Hepatocyte (in vitro differentiated cells): ENCODE data around the gene CBARP. TPM values are rescaled to one million over a fixed set of nuclear protein-coding genes. Genes with fewer than 3 reads are reported as not detected.

Experiments used
- DNase-seq: peaks from one replicate; pipeline ENCODE4 v3.0.0-alpha.2; 2016; ENCODE audit warnings: low spot score
- H2AFZ ChIP-seq: fragments of 200-600 bp; sonication (generic); 2 replicates; pipeline ENCODE4 v1.6.0; 2016; ENCODE audit warnings: antibody characterized with exemption, mild to moderate bottlenecking
- H3K27ac ChIP-seq: fragments of 200-600 bp; sonication (generic); 2 replicates; pipeline ENCODE4 v1.5.1; 2016; ENCODE audit warnings: mild to moderate bottlenecking
- H3K27me3 ChIP-seq: fragments of 200-600 bp; sonication (generic); 2 replicates; pipeline ENCODE4 v1.6.1; 2016
- H3K36me3 ChIP-seq: fragments of 200-600 bp; sonication (generic); replicated peaks from 2 replicates; pipeline ENCODE4 v1.5.1; 2016; ENCODE audit warnings: low read depth; ENCODE audit not compliant: insufficient read depth
- H3K4me1 ChIP-seq: fragments of 200-600 bp; sonication (generic); 2 replicates; pipeline ENCODE4 v1.5.1; 2016; ENCODE audit warnings: mild to moderate bottlenecking, moderate library complexity; ENCODE audit not compliant: insufficient read depth
- H3K4me2 ChIP-seq: fragments of 200-600 bp; sonication (generic); 2 replicates; pipeline ENCODE4 v1.6.0; 2016
- H3K4me3 ChIP-seq: fragments of 200-600 bp; sonication (generic); 2 replicates; pipeline ENCODE4 v1.5.1; 2016; ENCODE audit warnings: mild to moderate bottlenecking
- H3K79me2 ChIP-seq: fragments of 200-600 bp; sonication (generic); 2 replicates; pipeline ENCODE4 v1.6.0; 2017; ENCODE audit warnings: mild to moderate bottlenecking
- H3K9me2 ChIP-seq: fragments of 200-600 bp; sonication (generic); replicated peaks from 2 replicates; pipeline ENCODE4 v1.6.0; 2017; ENCODE audit warnings: mild to moderate bottlenecking; ENCODE audit not compliant: insufficient read depth
- H3K9me3 ChIP-seq: fragments of 200-600 bp; sonication (generic); 2 replicates; pipeline ENCODE4 v1.5.1; 2016; ENCODE audit warnings: low read depth, mild to moderate bottlenecking
- H4K20me1 ChIP-seq: fragments of 200-600 bp; sonication (generic); 2 replicates; pipeline ENCODE4 v1.6.0; 2016; ENCODE audit warnings: mild to moderate bottlenecking; ENCODE audit not compliant: insufficient read depth, poor library complexity, severe bottlenecking
- CTCF ChIP-seq: fragments of 200-600 bp; sonication (generic); IDR thresholded peaks from 2 replicates; pipeline ENCODE4 v1.5.1; 2016; ENCODE audit warnings: antibody characterized with exemption, mild to moderate bottlenecking; ENCODE audit not compliant: poor library complexity
- EZH2 ChIP-seq: fragments of 200-600 bp; sonication (generic); IDR thresholded peaks from 2 replicates; pipeline ENCODE4 v1.6.1; 2016; ENCODE audit warnings: antibody characterized with exemption, mild to moderate bottlenecking, borderline replicate concordance
- EZH2phosphoT487 ChIP-seq: fragments of 200-600 bp; sonication (generic); IDR thresholded peaks from one replicate; pipeline ENCODE4 v1.6.1; 2018; ENCODE audit warnings: antibody characterized with exemption, mild to moderate bottlenecking, low read depth, moderate library complexity; ENCODE audit not compliant: unreplicated experiment, severe bottlenecking
- WGBS: methylation state at CpG from one replicate; pipeline ENCODE4 v1.1.6; 2016; ENCODE audit warnings: low lambda C conversion rate; ENCODE audit errors: missing lambda C conversion rate; 5-methylcytosine and 5-hydroxymethylcytosine counted together
- polyA plus RNA-seq: library from polyadenylated mRNA; unstranded; fragments of >200 nt; fragmentation: Nextera tagmentation; extraction: Ambion mirVana; gene quantifications from 2 replicates; pipeline ENCODE4 v1.2.1, GENCODE V29; 2016
- total RNA-seq: library from RNA; depleted of rRNA; stranded (reverse); fragments of >200 nt; gene quantifications from 2 replicates; pipeline ENCODE4 v1.2.3, GENCODE V29; 2014

The CBARP gene
- total and polyA plus RNA-seq, 2 experiments from 2014 or later: 4.2 to 7.1 TPM

GRCh38 chr19:1274852-1275259 is 37.1 kb upstream of the CBARP start:
- Histone ChIP-seq H4K20me1 (peaks cover 47% of the 10 kb centered on the region), H2AFZ (no peak overlapping the region), H3K4me1 (peaks cover 38% of the 10 kb centered on the region), H3K9me2 (no peaks in the 10 kb centered on the region), H3K27me3 (no peaks in the 10 kb centered on the region), H3K4me3 (peak overlapping the region; percentile 16), H3K27ac (peak overlapping the region; percentile 99), H3K36me3 (peaks cover 5% of the 10 kb centered on the region), H3K4me2 (peak overlapping the region; percentile 89), H3K79me2 (peaks cover 65% of the 10 kb centered on the region), H3K9me3 (no peaks in the 10 kb centered on the region)
- TF ChIP-seq EZH2 (no peak), EZH2phosphoT487 (no peak), CTCF (no peak)
- 65% methylated on average over 35 of the region's 44 CpGs for WGBS
- no peak for DNase-seq

- no peaks in the 10 kb centered on the region for H3K9me3 ChIP-seq
- WGBS: 93% methylated on average over 34 of the region's 46 CpGs
- TF ChIP-seq EZH2phosphoT487 (no peak), CTCF (no peak), EZH2 (no peak)
- peaks cover 38% of the 10 kb centered on the region for H3K4me1 ChIP-seq
- no peak overlapping the region for H2AFZ ChIP-seq
- H3K27ac ChIP-seq: peak overlapping the region; percentile 99
- H3K4me2 ChIP-seq: peak overlapping the region; percentile 89
- no peak for DNase-seq
- peaks cover 50% of the 10 kb centered on the region for H4K20me1 ChIP-seq
- H3K9me2 ChIP-seq: no peaks in the 10 kb centered on the region
- no peaks in the 10 kb centered on the region for H3K27me3 ChIP-seq
- H3K36me3 ChIP-seq: peaks cover 5% of the 10 kb centered on the region
- peak overlapping the region; percentile 16 for H3K4me3 ChIP-seq
- peaks cover 67% of the 10 kb centered on the region for H3K79me2 ChIP-seq
Observed at GRCh38 chr19:1274081-1274851, 36.5 kb upstream of the CBARP start.

DNA sequence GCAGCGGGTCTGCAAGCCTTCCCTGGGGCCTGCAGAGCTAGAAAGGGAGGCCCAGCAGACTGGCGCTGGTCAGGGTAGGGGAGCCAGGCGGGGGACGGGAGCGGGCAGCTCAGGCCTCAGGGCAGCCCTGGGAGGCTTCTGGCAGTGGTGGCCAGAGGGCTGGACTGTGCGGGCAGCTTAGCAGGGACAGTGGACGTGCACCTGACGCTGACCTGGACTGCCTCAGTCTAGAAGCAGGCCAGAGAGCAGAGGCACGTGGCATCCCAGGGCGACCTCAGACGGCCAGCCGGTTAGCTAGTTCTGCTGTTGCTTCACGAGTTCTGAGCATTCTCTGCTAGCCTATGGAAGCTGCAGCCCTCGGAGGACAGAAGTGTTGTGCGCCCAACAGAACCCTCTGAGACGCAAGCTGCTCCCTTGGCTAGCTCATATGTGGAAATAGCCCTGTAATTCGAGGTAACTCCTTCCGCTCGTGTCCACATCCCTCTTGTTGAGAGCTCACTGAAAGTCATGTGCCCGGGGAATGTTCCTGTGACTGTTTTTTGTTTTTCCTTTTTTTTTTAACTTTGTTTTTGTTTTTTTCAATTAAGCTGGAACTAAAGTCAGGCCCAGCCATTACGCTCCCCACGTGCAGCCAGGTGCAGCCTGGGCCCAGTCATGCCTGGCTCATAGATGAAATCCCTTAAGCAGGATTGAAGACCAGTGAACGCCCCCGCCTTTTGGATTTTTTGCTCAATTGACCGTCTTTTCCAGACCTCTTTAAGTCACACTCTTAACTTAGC is 35.6 kb upstream of the CBARP start:
- no peaks in the 10 kb centered on the region for H3K27me3 ChIP-seq
- H3K27ac ChIP-seq: peak overlapping the region; percentile 99
- TF ChIP-seq EZH2phosphoT487 (no peak), EZH2 (no peak), CTCF (no peak)
- peaks cover 43% of the 10 kb centered on the region for H3K4me1 ChIP-seq
- H4K20me1 ChIP-seq: peaks cover 50% of the 10 kb centered on the region
- H3K36me3 ChIP-seq: peaks cover 5% of the 10 kb centered on the region
- no peak overlapping the region for H3K4me3 ChIP-seq
- H2AFZ ChIP-seq: no peak overlapping the region
- peaks cover 69% of the 10 kb centered on the region for H3K79me2 ChIP-seq
- DNase-seq: no peak
- no peaks in the 10 kb centered on the region for H3K9me2 ChIP-seq
- no peaks in the 10 kb centered on the region for H3K9me3 ChIP-seq
- WGBS: 92% methylated on average over 25 of the region's 25 CpGs
- H3K4me2 ChIP-seq: no peak overlapping the region
